Astrocyte of the spinal cord (primary cell): Measurements from ENCODE around the gene DDX39A.
"Not testable (repeated sequence)": the region's sequence is repeated elsewhere in the genome, so short reads cannot be mapped to it uniquely, and the experiment has no call there.

ENCODE experiments used
- DNase-seq: peaks from one replicate; pipeline ENCODE4 v3.0.0; 2011; ENCODE audit warnings: low read depth, low spot score
- H3K4me3 ChIP-seq: 2 replicates; pipeline ENCODE4 v1.5.1; 2011; ENCODE audit warnings: low read depth, mild to moderate bottlenecking, low read length, moderate library complexity
- CTCF ChIP-seq: IDR thresholded peaks from 2 replicates; pipeline ENCODE4 v1.5.1; 2012; ENCODE audit warnings: low read depth, mild to moderate bottlenecking, low read length, inconsistent platforms
- in situ Hi-C: cut with HindIII; loops from 2 replicates; pipeline ENCODE4 v1.10.0; 2017; ENCODE audit warnings: low sequenced_read_pairs

Gene DDX39A

GRCh38 chr19:14419106-14419813, at the start of gene DDX39A:
DDX39A (minus strand) TSS chr19:14419341; CDS start chr19:14413220, 6,121 bp downstream.
- DNase-seq = peak; percentile 100
- in situ Hi-C loops = no loop called here
- TF ChIP-seq CTCF = no peak
- peak within 1 kb of the TSS; percentile 96 for H3K4me3 ChIP-seq

GRCh38 chr19:14467816-14468215, 48.7 kb upstream of the DDX39A start:
- DNase-seq = no peak
- no peak overlapping the region for H3K4me3 ChIP-seq
- TF ChIP-seq CTCF = no peak
- in situ Hi-C loops = no loop called here

GRCh38 chr19:14467391-14467790, 48.2 kb upstream of the DDX39A start:
- no peak for TF ChIP-seq CTCF
- DNase-seq = no peak
- in situ Hi-C loops = no loop called here
- no peak overlapping the region for H3K4me3 ChIP-seq

- TF ChIP-seq CTCF = no peak
- H3K4me3 ChIP-seq = no peak overlapping the region
- in situ Hi-C loops = no loop called here
- DNase-seq = no peak
These were observed 44.6 kb upstream of the DDX39A start for GRCh38 chr19:14463747-14464146.

GRCh38 chr19:14462401-14462800, 43.3 kb upstream of the DDX39A start:
- H3K4me3 ChIP-seq, in situ Hi-C loops, DNase-seq: not testable (repeated sequence)

- in situ Hi-C loops = no loop called here
- no peak for TF ChIP-seq CTCF
These were observed 41.8 kb upstream of the DDX39A start for GRCh38 chr19:14460935-14461334.

GRCh38 chr19:14459703-14460102, 40.6 kb upstream of the DDX39A start:
- in situ Hi-C loops = no loop called here
- no peak for DNase-seq
- H3K4me3 ChIP-seq = no peak overlapping the region
- TF ChIP-seq CTCF = no peak

More at GRCh38 chr19:14460935-14461334, 41.8 kb upstream of the DDX39A start:
- H3K4me3 ChIP-seq = no peak overlapping the region
- DNase-seq = no peak

GRCh38 chr19:14452303-14452702, 33.2 kb upstream of the DDX39A start:
- DNase-seq, in situ Hi-C loops, H3K4me3 ChIP-seq: not testable (repeated sequence)
